ENCODE data around the gene ADAMTS2.
"Not testable (repeated sequence)": the region's sequence is repeated elsewhere in the genome, so short reads cannot be mapped to it uniquely, and the experiment has no call there.

ADAMTS2 gene

GRCh38 chr5:179325296-179326031, 19.8 kb downstream of the ADAMTS2 start:
- DNase-seq (ENCODE audit: low spot score): no peak

- no peak for DNase-seq (ENCODE audit: low spot score)
Measured at GRCh38 chr5:179324760-179325295, 20.4 kb downstream of the ADAMTS2 start.

- DNase-seq (ENCODE audit: low spot score): not testable (repeated sequence)
Measured at GRCh38 chr5:179324316-179324715, 20.9 kb downstream of the ADAMTS2 start.

DNA sequence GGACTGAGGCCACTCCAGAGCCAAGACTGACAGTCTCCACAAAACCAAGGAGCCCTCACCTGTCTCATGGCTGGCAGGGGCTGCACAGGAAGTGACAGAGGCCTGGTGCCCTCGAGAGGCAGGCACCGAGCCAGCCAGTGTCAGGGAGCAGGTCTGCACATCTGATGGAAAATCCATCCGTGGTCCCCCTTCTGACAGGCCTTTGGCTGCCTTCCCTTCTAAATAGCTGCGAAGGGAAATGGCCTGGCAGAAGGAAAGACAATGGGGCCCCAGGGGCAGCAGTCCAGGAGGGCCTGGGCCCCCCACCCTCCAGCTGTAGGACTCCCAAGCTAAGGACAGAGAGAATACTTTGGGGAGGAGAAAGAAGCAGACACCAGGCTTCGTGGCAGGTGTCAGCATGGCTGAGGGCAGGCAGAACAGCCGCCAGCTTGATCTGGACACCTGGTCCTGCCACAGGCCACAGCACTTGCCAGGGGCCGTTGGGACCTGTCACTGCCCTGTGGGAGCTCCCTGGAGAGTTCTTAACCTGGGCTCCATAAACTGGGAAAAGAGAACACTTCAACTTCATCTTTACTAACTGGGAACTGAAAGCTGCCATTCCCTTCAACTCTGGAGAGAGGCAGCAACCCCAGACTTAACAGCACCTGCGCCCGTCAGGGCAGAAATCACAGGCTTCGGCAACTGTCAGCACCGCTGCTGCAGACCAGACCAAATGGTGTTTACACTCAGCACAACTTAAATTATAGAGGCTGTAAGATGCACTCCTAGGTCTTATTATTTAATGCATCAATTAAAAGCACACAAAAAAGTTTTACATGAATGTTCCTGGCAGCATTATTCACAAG, 22.0 kb downstream of the ADAMTS2 start:
- no peak for DNase-seq (ENCODE audit: low spot score)

DNA sequence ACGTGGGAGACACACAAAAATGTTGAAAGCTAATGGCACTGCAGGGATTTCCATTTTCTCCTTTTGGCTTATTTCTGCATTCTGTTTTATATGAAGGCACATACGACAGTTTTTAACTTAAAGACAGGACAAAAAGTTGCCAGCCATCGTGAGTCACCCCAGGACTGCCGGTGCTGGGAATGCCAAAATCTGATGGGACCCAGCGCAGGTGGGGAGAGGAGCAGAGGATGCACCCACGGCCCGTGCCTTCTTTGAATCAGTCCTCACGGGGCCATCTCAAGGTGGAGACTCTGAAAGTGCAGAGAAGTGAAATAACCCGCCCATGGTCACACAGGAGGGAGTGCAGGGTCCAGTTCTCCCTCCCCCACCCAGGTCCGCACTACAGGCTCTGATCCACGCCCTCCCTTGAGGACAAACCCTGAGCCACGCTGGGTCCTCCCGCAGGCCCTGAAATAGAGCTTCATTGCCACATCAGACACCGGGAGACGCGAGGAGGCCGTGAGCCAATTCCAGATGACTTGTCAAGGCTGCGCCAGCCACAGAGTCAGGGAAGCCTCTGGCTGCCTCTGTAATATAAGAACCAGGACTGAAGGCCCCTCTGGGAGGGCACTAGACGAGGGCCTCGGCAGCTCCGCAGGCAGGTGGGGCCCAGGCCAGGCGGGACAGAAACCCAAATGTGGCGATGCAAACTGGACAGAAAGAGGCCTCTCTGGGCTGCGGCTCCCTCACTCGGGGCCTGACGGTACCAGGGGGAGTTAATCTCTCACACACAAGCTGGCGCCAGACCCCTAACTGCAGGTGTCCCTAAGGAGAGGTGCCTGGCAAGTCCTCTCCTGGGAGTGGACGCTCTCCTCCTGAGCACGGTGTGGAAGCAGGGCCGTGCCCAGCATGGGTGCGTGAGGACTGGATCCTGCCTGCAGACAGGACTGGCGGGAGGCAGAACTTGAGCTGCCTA, 22.9 kb downstream of the ADAMTS2 start:
- no peak for DNase-seq (ENCODE audit: low spot score)

DNA sequence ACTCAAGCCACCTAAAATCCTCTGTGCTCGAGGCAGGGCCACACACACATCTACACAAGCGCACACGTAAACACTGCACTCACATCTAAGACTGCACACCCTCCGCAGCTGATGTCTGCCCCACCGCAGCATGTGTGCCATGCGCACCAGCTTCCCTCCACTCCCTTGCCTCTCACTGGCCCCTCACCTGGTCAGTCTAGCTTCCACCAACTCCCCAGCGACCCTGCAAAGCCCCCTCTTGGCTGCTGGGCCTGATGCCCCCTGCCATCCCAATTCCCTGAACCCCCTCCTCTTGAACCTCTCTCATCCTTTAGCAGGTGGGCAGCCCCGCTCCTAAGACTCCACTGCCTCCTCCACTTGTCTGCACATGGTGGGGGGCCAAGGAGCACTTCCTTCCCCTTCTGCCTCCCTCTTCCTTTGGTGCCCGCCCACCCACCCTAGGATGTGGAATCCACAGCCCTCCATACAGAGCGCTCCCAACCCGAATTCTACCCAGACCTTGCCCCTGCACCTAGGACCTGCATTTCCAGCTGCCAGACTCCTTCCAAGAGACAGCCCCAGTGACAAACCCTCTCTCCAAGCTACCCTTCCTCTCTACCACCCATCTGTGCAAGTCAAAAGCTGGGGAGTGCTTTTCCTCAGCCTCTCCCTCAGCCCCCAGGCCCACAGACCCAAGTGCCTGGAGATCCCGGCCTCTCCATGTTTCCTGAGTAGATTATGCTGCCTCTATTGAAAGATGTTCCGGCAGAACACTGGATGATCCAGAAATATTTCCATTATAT, 23.9 kb downstream of the ADAMTS2 start:
- no peak for DNase-seq (ENCODE audit: low spot score)

DNA sequence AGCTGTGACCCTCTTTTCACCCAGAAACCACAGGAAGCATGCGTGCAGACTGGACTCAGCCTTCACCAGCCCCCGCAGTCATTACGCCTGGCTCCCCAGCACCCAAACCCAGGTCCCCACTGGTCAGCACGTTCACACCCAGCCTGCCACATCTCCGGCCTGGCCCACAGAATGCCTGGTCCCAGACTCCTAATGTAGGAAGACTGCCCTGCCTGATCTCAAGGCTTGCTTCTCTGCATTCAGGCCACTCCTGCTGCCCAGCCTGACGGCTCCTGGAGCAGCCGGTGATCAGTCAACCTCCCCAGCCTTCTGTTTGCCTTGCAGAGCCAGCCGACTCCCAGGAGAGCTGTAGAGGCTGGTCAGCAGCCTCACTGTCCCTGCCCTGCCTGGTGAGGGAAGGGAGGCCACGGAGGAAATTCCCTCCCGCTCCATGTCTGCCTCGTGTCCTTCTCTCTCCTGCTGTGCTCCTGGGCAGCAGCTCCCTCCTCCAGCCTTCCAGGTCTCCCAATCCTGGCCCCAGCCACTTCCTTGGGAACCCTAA, 25.4 kb downstream of the ADAMTS2 start:
- DNase-seq (ENCODE audit: low spot score): no peak

DNA sequence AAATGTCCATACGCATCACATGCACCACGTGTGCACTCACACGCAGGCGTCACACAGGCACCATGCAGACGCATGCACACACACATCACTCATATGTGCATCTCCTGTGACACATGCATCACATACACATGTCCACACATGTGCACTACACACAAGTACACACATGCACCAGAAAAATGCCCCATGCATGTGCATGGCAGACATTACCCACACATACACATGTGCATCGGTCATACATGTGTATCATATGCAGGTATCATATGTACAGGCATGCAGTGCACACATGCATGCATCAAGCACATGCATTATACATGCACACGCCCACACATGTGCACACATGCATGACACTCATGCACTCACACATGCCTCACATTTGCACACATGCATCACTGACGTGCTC, 26.1 kb downstream of the ADAMTS2 start:
- no peak for DNase-seq (ENCODE audit: low spot score)

GRCh38 chr5:179318221-179318955, 26.9 kb downstream of the ADAMTS2 start:
- DNase-seq (ENCODE audit: low spot score): no peak

DNA sequence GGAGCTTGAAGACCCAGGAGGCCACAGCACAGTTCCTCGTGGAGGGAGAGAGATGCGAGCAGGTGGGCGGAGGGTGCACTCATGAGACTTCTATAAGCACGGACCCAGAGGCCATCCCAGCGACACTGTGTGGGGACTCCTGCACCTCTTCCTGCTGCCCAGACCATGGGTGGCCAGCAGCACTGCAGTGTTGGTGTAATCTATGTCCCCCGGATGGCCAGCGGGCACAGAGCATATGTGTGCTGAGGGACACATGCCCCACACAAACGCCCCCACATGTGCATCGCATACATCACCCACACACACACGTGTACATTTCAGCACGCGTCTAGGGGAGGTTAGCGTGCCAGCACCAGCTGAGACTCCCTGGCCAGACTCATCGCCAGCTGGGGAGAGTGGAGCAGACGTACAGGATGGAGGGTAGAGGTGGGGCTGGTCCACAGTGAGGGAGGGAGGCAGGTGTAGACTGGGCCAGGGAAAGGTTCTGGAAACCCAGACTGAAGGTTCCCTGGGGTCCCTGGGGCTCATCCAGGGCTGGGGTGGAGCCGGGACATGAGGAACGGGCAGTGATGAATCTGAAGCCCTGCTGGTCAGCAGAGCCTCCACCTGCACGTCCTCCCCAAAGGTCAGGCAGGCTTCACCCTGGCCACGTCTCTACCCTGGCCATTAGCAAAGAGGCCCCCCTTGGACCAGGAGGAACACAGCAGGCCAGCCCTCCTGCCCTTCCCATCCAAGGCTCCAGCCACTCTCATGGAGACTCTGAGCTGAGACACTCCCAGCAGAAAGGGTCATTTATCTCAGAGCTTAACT, 27.6 kb downstream of the ADAMTS2 start:
- DNase-seq (ENCODE audit: low spot score): no peak

DNA sequence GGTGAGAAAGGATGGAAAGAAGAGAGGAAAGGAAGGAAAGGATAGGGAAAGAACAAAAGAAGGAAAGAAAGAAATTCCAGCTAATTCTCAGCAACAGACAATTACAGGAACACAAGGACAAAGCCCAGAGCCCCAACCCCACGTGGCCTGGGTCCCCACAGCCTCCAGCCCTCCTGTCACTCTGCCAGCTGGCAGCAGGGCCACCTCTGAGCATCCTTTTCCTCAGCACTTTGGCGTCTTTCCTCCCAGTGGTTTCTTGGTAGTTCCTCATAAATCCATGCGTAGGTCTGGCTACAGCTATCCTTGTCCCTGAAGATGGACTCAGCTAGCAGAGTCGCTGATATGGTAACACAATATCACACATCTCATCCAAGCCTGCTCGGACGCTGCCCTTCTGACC, 28.3 kb downstream of the ADAMTS2 start:
- DNase-seq (ENCODE audit: low spot score): no peak

- no peak for DNase-seq (ENCODE audit: low spot score)
Measured at GRCh38 chr5:179316111-179316551, 29.1 kb downstream of the ADAMTS2 start.

DNA sequence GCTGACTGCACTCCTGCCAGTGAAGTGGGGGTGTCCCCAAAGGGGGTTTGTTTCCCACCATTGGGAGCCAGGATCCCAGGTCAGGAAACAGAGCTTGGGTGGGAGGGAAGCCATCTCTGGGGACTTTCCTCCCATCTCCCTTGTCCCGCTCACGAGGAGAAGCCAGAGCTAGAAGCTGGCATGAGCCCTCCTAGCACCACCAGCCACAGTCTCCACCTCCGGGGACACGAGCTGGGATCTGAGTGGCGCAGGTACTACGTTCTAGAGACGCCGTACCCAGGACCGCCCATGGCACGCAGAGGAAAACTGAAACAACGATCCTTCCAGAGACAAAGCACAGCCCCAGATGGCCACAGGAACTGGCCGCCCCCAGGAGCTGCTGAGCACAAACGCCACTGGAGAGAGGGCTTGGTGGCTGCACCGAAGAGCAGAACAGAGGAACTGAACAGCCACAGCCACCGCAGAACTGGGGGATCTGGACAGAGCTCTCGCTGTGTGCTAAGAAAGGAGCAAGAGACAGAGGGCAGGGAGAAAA, 29.8 kb downstream of the ADAMTS2 start:
- DNase-seq (ENCODE audit: low spot score): no peak

DNA sequence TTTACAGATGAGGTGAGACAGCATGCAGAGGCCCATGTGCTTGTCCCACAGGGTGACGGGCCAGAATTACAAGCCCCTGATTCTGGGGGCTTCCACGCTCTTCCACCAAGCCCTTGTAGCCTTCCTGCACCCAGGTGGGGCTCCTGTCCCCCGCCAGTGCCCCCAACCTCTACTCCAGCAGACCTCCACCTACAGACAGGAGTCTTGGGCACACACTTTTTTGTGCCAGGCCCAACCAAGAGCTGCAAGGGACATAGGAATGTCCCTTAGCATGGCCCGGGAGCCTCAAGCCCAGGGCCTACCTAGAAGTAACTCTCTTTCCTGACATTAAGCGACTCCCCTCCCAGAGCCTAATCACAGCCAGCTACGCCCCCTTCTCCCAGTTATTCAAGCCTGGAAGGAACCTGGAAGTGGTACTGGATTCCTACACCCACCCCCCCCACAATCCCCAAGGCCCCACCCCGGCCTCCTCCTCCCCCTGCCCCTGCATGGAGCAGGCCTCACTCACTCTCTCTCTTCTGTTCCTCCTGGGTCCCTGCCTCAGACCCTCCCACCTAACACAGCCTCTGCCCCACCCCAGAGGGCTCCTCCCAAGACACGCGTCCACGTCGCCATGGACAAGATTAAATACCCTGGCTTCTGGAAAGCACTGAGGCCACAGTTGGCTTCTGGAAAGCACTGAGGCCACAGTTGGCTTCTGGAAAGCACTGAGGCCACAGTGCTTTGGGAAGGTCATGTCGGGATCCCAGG, 30.5 kb downstream of the ADAMTS2 start:
- no peak for DNase-seq (ENCODE audit: low spot score)

DNA sequence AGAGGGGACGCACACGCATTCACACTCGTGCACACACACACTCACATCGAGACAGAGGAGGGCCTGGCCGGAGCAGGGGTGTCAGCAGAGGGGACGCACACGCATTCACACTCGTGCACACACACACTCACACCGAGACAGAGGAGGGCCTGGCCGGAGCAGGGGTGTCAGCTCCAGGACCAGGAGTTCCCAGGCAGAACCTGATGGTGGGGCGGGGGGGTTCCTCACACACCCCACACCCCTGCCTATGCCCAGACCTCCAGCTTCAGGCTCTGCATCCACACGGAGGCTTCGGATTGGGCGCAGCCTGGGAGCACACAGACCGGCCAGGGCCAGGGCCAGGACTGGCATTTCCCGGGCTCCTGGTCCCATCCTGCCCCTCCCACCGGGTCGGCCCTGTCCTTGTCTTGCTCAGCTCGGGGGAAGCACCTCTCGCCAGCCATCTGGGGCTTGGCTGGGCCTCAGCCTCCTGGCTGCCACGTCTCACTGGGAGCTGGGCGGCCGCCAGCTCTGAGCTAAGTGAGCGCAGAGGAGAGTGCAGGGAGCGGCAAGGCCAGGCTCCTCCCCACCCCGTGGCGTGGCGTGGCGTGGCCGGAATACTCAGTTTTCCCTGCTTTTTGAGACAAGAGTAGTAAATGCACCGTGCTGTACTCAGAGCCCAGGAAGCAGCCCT, 31.3 kb downstream of the ADAMTS2 start:
- DNase-seq (ENCODE audit: low spot score): no peak

DNA sequence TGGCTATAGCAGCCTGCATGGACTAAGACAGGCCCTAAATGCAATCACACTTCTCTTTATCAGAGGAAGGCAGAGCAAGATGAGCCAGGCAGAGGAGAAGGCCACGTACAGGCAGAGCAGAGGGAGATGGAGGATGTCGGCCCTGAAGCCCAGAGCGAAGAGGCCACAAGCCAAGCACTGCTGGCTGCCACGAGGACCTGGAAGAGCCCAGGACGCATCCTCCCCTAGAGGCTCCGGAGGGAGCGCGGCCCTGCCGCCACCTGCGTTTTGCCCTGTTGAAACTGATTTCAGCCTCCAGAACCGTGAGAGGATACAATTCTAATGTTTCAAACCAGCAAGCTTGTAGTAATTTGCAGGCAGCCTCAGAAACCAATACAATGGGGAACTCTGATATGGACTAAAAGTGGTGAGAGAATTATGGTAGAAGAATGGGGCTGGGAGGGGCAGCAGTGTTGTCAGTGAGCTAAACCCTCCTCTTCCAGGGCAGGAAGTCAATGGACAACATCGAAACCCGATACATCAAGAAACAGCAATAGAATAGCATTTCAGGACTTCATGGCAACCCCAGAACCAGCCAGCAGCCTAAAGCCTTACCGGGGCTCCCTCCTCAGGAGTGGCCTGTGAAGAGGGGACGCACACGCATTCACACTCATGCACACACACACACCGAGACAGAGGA, 32.6 kb downstream of the ADAMTS2 start:
- DNase-seq (ENCODE audit: low spot score): no peak

DNA sequence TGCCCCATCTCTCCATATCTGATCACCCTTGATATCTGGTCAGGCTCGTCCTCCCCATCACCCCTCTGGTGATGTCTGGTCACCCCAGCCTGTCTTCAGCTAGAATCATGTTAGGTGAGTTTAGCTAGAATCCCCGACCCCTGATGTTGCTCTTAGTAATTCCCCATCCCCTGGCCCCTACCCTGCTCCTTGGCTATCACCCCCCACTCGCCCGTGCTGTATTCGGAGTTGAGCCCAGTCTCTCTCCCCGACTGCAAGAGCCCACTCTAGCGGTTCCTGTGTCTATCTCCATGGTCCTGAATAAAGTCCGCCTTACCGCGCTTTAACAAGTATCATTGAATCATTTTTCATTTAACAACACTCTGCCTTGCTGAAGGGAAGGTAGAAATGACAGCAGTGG, 33.7 kb downstream of the ADAMTS2 start:
- DNase-seq (ENCODE audit: low spot score): no peak
